Measurements from ENCODE around the gene CLEC18B.
"Not testable (repeated sequence)": the region's sequence is repeated elsewhere in the genome, so short reads cannot be mapped to it uniquely, and the experiment has no call there.

CLEC18B gene

DNA sequence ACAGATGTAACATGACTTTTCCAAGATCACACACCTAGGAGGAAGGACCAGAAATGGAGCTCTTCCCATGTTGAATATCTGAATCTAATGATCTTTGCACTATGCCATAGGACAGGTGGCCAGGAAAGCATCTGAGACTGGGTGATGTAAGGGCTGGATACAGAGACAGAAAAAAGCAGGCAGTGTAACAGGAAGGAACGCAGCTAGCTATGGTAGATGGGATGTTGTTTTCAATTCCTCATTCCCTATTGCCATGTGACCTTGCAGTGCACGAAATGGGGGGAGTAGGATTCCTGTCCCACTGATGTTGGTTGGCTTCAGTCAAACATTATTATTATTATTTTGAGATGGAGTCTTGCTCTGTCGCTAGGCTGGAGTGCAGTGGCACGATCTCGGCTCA, 48.9 kb downstream of the CLEC18B start:
- no peak for DNase-seq
- intact Hi-C loops (cut with DNase I; ENCODE audit: low total_unique reads), result no loop called here
- no peaks in the 10 kb centered on the region for H3K27me3 ChIP-seq
- H3K4me1 ChIP-seq, result peaks cover 0 to 2% (median 0%) of the 10 kb centered on the region in 4 donors
- TF ChIP-seq, protein P1, sequence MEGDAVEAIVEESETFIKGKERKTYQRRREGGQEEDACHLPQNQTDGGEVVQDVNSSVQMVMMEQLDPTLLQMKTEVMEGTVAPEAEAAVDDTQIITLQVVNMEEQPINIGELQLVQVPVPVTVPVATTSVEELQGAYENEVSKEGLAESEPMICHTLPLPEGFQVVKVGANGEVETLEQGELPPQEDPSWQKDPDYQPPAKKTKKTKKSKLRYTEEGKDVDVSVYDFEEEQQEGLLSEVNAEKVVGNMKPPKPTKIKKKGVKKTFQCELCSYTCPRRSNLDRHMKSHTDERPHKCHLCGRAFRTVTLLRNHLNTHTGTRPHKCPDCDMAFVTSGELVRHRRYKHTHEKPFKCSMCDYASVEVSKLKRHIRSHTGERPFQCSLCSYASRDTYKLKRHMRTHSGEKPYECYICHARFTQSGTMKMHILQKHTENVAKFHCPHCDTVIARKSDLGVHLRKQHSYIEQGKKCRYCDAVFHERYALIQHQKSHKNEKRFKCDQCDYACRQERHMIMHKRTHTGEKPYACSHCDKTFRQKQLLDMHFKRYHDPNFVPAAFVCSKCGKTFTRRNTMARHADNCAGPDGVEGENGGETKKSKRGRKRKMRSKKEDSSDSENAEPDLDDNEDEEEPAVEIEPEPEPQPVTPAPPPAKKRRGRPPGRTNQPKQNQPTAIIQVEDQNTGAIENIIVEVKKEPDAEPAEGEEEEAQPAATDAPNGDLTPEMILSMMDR (IDR thresholded peaks at IDR 0.05), result no peak
- no peak overlapping the region for H3K27ac ChIP-seq
- H3K9me3 ChIP-seq, result no peaks in the 10 kb centered on the region
- no peaks in the 10 kb centered on the region for H3K36me3 ChIP-seq
- no peak overlapping the region for H3K4me3 ChIP-seq

DNA sequence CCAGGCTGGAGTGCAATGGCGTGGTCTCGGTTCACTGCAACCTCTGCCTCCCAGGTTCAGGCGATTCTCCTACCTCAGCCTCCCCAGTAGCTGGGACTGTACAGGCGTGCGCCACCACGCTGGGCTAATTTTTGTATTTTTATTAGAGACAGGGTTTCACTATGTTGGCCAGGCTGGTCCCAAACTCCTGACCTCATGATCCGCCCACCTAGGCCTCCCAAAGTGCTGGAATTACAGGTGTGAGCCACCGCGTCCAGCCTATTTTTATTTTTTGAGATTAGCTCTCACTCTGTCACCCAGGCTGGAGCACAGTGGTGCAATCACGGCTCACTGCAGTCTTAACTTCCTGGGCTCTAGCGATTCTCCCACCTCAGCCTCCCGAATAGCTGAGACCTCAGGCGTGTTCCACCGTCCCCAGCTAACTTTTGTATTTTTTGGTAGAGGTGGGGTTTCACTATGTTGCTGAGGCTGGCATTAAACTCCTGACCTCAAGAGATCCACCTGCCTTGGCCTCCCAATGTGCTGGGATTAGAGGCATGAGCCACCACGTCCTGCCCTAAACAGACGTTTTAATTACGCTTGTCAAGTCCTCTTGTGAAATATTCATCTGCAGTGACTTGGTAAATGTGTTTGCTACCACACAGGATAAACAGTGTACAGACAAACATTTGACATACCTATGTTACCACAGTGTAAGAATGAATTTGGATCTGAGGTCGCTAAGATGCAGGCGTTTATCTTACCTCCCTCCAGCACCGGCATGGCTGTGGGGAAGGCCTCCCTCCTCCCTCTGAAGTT, 50.7 kb downstream of the CLEC18B start:
- H3K36me3 ChIP-seq; H3K27ac ChIP-seq; H3K27me3 ChIP-seq; DNase-seq; H3K9me3 ChIP-seq; H3K4me3 ChIP-seq; intact Hi-C loops (cut with DNase I; ENCODE audit: low total_unique reads): not testable (repeated sequence)
- H3K4me1 ChIP-seq, result peaks cover 0 to 21% (median 9%) of the 10 kb centered on the region in 4 donors

DNA sequence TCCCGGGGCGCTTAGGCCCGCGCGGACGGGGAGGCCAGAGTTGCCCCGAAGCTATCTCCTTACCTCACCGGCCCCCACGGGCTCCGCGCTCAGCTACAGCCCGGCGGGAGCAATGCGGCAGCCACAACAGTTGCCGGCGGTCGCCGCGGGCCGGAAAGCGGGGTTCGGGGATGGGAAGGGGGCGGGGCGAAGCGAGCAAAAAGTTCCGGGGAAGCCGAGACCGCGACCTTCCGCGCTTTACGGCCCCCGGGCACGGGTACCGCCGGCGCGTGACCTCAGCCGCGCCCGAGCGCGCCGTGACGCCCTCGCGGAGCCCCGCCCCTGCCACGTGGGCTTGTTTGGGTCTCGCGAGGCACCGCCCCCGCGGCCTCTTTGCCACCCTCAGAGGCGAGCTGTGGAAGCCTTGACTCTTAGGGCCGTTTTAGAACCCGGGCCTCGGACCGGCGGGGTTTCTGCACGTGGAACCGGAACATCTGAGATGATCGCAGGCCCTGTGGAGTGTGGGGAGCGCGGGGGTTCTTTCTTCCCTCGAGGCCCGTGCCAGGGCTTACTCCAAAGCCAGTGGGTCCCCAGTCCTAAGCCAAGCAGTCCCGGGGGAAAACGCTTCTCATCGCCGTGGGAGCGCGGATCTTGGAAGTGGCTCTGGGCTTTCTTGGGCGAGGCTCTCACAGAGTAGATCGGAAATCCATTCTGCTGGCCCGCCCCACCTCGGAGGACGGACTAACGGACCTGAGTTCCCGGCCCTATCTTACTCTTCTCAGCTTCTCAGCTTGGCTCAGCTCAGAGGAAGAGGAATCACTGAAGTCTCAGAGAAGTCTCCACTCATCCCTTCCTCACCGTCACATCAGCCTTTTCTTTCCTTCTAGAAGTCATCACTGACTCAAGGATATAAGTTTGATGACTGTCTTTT, 53.0 kb downstream of the CLEC18B start:
- intact Hi-C loops (cut with DNase I; ENCODE audit: low total_unique reads); H3K9me3 ChIP-seq; H3K27me3 ChIP-seq: not testable (repeated sequence)
- peaks cover 0 to 10% (median 0%) of the 10 kb centered on the region in 3 donors for H3K36me3 ChIP-seq
- H3K4me1 ChIP-seq, result peaks cover 0 to 22% (median 10%) of the 10 kb centered on the region in 4 donors
- peak overlapping the region; percentile 83 to 87 for H3K27ac ChIP-seq
- H3K4me3 ChIP-seq, result peak overlapping the region; percentile 67 to 70
- peak; percentile 98 to 100 for DNase-seq

DNA sequence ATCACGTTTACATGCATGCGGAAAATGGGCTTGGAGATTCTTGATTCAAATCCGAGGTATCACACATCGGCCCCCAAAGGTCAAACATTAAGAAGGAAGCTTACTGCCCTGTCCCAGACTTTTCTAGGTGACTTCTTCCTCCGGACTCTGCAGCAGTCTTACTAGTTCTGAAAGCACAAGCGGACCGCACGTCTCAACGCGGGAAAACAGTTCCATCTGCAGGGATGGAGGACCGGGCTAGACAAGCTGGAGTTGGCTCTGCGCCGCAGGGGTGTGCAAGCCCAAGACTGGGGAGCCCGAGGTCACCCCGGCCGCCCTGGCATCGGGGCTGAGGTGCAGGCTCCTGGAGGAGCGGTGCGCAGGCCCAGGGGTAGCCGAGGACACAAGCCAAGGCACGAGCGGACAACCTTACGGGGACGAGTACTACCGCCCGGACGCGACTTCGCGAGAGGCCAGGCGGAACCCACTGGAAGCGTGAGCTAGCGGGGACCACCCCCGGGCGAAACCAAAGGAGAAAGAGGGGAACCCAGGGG, 53.7 kb downstream of the CLEC18B start:
- DNase-seq, result peak; percentile 43 to 80
- H3K9me3 ChIP-seq; intact Hi-C loops (cut with DNase I; ENCODE audit: low total_unique reads); H3K27me3 ChIP-seq: not testable (repeated sequence)
- H3K4me1 ChIP-seq, result peaks cover 0 to 22% (median 10%) of the 10 kb centered on the region in 4 donors
- H3K4me3 ChIP-seq, result peak overlapping the region; percentile 67 to 70
- peaks cover 0 to 14% (median 0%) of the 10 kb centered on the region in 3 donors for H3K36me3 ChIP-seq
- H3K27ac ChIP-seq, result peak overlapping the region; percentile 83 to 87

DNA sequence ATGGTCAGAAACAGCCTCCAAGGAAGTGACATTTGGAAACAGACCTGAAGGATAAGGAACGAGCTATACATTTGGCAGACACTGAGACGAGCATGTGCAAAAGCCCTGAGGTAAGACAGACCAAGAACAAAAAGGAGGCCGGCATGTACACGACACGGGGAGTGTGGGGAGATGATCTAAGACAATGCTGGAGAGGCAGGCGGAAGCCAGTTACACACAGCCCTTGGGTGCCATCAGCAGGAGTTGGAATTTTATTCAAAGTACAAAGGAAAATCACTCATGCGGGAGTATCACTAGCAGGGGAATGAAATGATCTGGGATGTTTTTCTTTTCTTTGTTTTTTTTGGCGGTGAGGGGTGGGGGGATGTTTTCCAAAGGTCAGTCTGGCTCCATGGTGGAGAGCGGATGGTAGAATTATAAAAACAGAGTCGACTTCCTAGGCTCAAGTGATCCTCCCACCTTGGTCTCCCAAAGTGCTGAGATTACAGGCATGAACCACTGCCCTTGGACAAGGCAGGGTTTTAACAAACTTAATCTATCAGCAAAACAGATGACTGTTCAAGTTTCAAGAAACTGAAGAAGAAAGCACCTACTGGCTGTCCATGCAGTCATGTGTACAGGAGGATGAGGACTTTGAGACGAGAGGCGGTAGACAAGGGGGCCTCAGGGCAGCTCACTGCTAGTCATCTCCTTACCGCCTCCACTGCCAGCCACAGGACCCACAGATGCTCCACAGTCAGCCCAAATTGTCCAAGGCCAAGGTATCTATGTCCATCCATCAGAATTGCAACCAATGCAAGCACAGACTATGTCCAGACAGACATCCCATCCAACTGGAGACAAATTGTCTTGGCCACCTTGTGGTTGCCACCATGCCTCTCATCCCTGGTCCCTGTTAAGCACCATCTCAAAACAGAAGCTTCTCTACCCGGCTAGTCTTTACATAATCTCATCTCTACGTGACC, 59.4 kb downstream of the CLEC18B start:
- H3K27ac ChIP-seq; DNase-seq; intact Hi-C loops (cut with DNase I; ENCODE audit: low total_unique reads); H3K9me3 ChIP-seq; H3K4me3 ChIP-seq; H3K27me3 ChIP-seq: not testable (repeated sequence)
- peaks cover 0 to 20% (median 8%) of the 10 kb centered on the region in 4 donors for H3K4me1 ChIP-seq
- peaks cover 13 to 49% (median 36%) of the 10 kb centered on the region in 3 donors for H3K36me3 ChIP-seq
